Measurements from ENCODE around the gene FGF8.
A peak's percentile ranks its signal among the peaks of the same experiment; 100 is the strongest.

FGF8 gene

DNA sequence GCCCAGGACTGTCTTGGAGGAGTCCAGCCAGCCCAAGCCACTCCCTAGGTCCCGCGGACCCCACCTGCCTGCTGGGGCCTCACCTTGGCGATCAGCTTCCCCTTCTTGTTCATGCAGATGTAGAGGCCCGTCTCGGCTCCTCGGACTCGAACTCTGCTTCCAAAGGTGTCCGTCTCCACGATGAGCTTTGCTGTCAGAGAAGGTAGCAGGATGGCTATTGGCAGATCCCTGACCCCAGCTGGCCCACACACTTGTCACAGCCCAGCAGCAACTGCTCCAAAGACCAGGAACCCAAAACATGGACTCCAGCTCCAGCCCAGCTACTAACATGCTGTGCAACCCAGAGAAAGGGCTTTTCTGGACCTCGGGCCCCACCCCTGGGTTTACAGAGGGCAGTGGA lies 4.5 kb downstream of the FGF8 start:
- H3K27me3 ChIP-seq (ENCODE audit: insufficient read depth, low read depth, severe bottlenecking) = peaks cover 6% of the 10 kb centered on the region
- H3K9me3 ChIP-seq (ENCODE audit: severe bottlenecking) = no peaks in the 10 kb centered on the region
- no peak overlapping the region for H3K4me3 ChIP-seq (ENCODE audit: low read depth, low read length)
- H3K27ac ChIP-seq = no peak overlapping the region
- TF ChIP-seq, protein P1, sequence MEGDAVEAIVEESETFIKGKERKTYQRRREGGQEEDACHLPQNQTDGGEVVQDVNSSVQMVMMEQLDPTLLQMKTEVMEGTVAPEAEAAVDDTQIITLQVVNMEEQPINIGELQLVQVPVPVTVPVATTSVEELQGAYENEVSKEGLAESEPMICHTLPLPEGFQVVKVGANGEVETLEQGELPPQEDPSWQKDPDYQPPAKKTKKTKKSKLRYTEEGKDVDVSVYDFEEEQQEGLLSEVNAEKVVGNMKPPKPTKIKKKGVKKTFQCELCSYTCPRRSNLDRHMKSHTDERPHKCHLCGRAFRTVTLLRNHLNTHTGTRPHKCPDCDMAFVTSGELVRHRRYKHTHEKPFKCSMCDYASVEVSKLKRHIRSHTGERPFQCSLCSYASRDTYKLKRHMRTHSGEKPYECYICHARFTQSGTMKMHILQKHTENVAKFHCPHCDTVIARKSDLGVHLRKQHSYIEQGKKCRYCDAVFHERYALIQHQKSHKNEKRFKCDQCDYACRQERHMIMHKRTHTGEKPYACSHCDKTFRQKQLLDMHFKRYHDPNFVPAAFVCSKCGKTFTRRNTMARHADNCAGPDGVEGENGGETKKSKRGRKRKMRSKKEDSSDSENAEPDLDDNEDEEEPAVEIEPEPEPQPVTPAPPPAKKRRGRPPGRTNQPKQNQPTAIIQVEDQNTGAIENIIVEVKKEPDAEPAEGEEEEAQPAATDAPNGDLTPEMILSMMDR (IDR thresholded peaks at IDR 0.05; ENCODE audit: low read depth, low read length) = no peak
- DNase-seq = no peak
- no peaks in the 10 kb centered on the region for H3K36me3 ChIP-seq

GRCh38 chr10:101770331-101771215 lies 5.3 kb downstream of the FGF8 start:
- TF ChIP-seq, protein P1 (IDR thresholded peaks at IDR 0.05; ENCODE audit: low read depth, low read length) = no peak
- Histone ChIP-seq H3K36me3 (no peaks in the 10 kb centered on the region), H3K27me3 (ENCODE audit: insufficient read depth, low read depth, severe bottlenecking) (peaks cover 6% of the 10 kb centered on the region), H3K9me3 (ENCODE audit: severe bottlenecking) (no peaks in the 10 kb centered on the region), H3K27ac (no peak overlapping the region), H3K4me3 (ENCODE audit: low read depth, low read length) (no peak overlapping the region)
- no peak for DNase-seq

DNA sequence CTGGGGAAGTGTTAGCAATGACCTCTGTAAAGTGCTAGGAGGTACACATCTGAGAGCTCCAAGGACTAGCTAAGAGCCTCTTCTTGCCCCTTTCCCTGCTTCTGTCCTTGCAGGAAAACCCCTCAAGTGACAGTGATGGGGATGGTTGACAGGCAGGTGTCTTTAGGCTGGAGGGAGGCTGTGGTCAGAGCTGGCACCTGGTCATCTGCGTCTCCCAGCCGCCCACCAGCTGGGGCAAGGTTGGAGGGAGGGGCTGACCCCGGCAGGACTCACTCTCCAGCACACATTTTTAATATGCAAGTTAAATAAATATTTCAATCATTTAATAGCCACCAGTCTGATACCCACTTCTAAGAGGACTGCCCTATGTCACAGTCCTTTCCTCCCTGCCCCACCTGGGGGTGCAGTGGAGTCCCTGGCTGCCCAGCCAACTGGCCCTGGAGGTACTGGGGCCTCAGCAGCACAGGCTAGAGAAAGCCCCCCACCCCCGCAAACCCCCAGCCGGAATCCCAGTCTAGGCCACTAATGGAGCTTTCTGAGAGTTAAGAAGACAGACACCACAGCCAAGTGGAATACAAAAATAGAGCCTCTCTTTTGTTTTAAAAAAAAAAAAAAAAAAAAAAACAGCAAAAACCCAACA lies 6.3 kb downstream of the FGF8 start:
- Histone ChIP-seq H3K27ac (no peak overlapping the region), H3K36me3 (no peaks in the 10 kb centered on the region), H3K9me3 (ENCODE audit: severe bottlenecking) (no peaks in the 10 kb centered on the region), H3K4me3 (ENCODE audit: low read depth, low read length) (no peak overlapping the region), H3K27me3 (ENCODE audit: insufficient read depth, low read depth, severe bottlenecking) (no peaks in the 10 kb centered on the region)
- no peak for DNase-seq
- TF ChIP-seq, protein P1 (IDR thresholded peaks at IDR 0.05; ENCODE audit: low read depth, low read length) = peak; percentile 49

DNA sequence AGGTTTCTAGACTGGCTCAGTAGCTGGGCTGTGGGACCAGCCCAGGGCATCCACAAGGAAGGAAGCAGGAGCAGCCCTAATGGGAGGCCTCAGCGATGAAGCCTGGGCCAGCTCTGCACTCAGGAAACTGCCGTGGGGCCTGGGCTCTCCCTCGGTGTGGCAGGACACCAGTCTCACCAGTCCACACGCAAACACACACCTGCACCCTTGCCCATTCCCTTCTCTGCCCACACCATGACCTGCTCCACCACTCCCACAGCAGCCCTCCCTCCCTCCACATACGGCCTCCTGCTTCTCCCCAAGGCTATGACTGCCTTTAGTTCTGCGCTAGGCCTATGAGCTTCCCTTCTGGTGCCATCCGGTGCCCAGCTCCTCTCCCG lies 7.1 kb downstream of the FGF8 start:
- Histone ChIP-seq H3K36me3 (no peaks in the 10 kb centered on the region), H3K9me3 (ENCODE audit: severe bottlenecking) (no peaks in the 10 kb centered on the region), H3K27ac (no peak overlapping the region), H3K27me3 (ENCODE audit: insufficient read depth, low read depth, severe bottlenecking) (no peaks in the 10 kb centered on the region), H3K4me3 (ENCODE audit: low read depth, low read length) (no peak overlapping the region)
- TF ChIP-seq, protein P1 (IDR thresholded peaks at IDR 0.05; ENCODE audit: low read depth, low read length) = no peak
- no peak for DNase-seq

- Histone ChIP-seq H3K27me3 (ENCODE audit: insufficient read depth, low read depth, severe bottlenecking) (no peaks in the 10 kb centered on the region), H3K4me3 (ENCODE audit: low read depth, low read length) (no peak overlapping the region), H3K27ac (no peak overlapping the region; the same call in 1 of the 2 replicates), H3K36me3 (no peaks in the 10 kb centered on the region), H3K9me3 (ENCODE audit: severe bottlenecking) (no peaks in the 10 kb centered on the region)
- no peak for DNase-seq
- TF ChIP-seq, protein P1 (IDR thresholded peaks at IDR 0.05; ENCODE audit: low read depth, low read length) = no peak
These were observed 7.7 kb downstream of the FGF8 start for GRCh38 chr10:101767966-101768790.

Measured in WERI-Rb-1 (cell line).